Tibial nerve (tissue), 4 donors: ENCODE measurements around the gene FSTL4.

Source experiments
- EP300 ChIP-seq, 2 donors: sonication (generic); formaldehyde crosslinking; IDR thresholded peaks; one replicate each; pipeline ENCODE4 v1.6.1; 2017; ENCODE audit warnings: antibody characterized with exemption in 2 of 2, mild to moderate bottlenecking in 1 of 2
- POLR2A ChIP-seq, 2 donors: fragments of 450-650 bp; IDR thresholded peaks; one replicate each; pipeline ENCODE4 v1.6.1; 2017; ENCODE audit warnings: antibody characterized with exemption in 2 of 2, mild to moderate bottlenecking in 2 of 2, moderate library complexity in 2 of 2
- TF ChIP-seq, protein P1 (sequence below), 5 experiments: fragments of 200-600 bp in 3 of 5; fragments of 450-650 bp in 2 of 5; sonication (generic) in 3 of 5; IDR thresholded peaks; one replicate each; pipeline ENCODE4 v1.5.1; 2016 to 2019; ENCODE audit warnings: antibody characterized with exemption in 5 of 5, mild to moderate bottlenecking in 3 of 5, moderate library complexity in 2 of 5

DNA sequence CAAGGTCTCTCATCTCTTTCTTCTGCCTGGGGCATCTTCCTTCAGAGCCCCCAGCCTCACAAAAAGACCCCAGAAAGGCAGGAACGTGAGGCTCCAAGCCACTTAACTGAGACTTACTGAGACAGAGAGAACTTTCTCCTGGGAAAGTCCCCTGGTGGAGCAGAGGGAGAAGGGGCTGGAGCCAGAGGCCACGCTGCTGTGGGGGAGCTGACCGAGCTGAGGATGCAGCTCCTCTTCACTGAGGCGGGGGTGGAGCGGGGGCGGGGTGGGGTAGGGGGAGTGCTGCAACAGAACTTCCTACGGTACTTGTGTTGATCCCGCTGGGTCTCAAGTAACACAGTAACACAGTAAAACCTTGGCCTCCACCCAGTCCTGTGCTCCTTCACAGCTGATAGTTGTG is 204.0 kb downstream of the FSTL4 start:
- TF ChIP-seq, protein P1, sequence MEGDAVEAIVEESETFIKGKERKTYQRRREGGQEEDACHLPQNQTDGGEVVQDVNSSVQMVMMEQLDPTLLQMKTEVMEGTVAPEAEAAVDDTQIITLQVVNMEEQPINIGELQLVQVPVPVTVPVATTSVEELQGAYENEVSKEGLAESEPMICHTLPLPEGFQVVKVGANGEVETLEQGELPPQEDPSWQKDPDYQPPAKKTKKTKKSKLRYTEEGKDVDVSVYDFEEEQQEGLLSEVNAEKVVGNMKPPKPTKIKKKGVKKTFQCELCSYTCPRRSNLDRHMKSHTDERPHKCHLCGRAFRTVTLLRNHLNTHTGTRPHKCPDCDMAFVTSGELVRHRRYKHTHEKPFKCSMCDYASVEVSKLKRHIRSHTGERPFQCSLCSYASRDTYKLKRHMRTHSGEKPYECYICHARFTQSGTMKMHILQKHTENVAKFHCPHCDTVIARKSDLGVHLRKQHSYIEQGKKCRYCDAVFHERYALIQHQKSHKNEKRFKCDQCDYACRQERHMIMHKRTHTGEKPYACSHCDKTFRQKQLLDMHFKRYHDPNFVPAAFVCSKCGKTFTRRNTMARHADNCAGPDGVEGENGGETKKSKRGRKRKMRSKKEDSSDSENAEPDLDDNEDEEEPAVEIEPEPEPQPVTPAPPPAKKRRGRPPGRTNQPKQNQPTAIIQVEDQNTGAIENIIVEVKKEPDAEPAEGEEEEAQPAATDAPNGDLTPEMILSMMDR (IDR thresholded peaks at IDR 0.05): no peak
- TF ChIP-seq POLR2A (IDR thresholded peaks at IDR 0.05): no peak
- TF ChIP-seq EP300 (IDR thresholded peaks at IDR 0.05): no peak
